ENCODE data around the gene MRPS30. TPM values are rescaled to one million over a fixed set of nuclear protein-coding genes. Genes with fewer than 3 reads are reported as not detected.

The MRPS30 gene
- total RNA-seq, 1 experiment from 2014 or later: 47.2 TPM

- H3K27me3 ChIP-seq (ENCODE audit: control insufficient read depth, insufficient read depth, low read length): no peaks in the 10 kb centered on the region
- intact Hi-C loops (cut with micrococcal nuclease; ENCODE audit: unreplicated experiment): no loop called here
- ChIA-PET POLR2A (no interaction called here), CTCF (no interaction called here)
- TF ChIP-seq REST (IDR thresholded peaks at IDR 0.05; ENCODE audit: insufficient read depth in 1 of 2, low read depth in 2 of 2, low read length in 1 of 2) (no peak), SIN3A (IDR thresholded peaks at IDR 0.05; ENCODE audit: borderline replicate concordance, insufficient read depth, low read depth, low read length) (no peak), CTCF (IDR thresholded peaks at IDR 0.05) (no peak), POLR2AphosphoS5 (IDR thresholded peaks at IDR 0.05; ENCODE audit: low read depth, low read length) (no peak), TCF7L2 (IDR thresholded peaks at IDR 0.05; ENCODE audit: low read depth, low read length) (no peak)
- H3K4me1 ChIP-seq (ENCODE audit: control insufficient read depth, insufficient read depth, low read length): no peaks in the 10 kb centered on the region
- no TSS peak for BruUV-seq (replicated peaks)
- no peak overlapping the region for H3K27ac ChIP-seq (ENCODE audit: low read length)
- in situ Hi-C loops (cut with HindIII; ENCODE audit: low pct_unique_long_range_greater_than_20kb, low sequenced_read_pairs): no loop called here
- no peak for DNase-seq (ENCODE audit: low read depth, low spot score)
- no peaks in the 10 kb centered on the region for H3K36me3 ChIP-seq (ENCODE audit: control insufficient read depth, insufficient read depth, low read length)
- no peaks in the 10 kb centered on the region for H3K9me3 ChIP-seq (ENCODE audit: control insufficient read depth, insufficient read depth, low read depth, low read length)
- no peak for ATAC-seq
- H3K4me3 ChIP-seq (ENCODE audit: low read depth in 2 of 2, low read length in 2 of 2): no peak overlapping the region
These were observed 39.4 kb upstream of the MRPS30 start for GRCh38 chr5:44769200-44769876.

GRCh38 chr5:44769877-44770209 lies 38.9 kb upstream of the MRPS30 start:
- Histone ChIP-seq H3K27ac (ENCODE audit: low read length) (no peak overlapping the region), H3K9me3 (ENCODE audit: control insufficient read depth, insufficient read depth, low read depth, low read length) (no peaks in the 10 kb centered on the region), H3K36me3 (ENCODE audit: control insufficient read depth, insufficient read depth, low read length) (no peaks in the 10 kb centered on the region), H3K4me1 (ENCODE audit: control insufficient read depth, insufficient read depth, low read length) (no peaks in the 10 kb centered on the region), H3K27me3 (ENCODE audit: control insufficient read depth, insufficient read depth, low read length) (no peaks in the 10 kb centered on the region), H3K4me3 (ENCODE audit: low read depth in 2 of 2, low read length in 2 of 2) (no peak overlapping the region)
- intact Hi-C loops (cut with micrococcal nuclease; ENCODE audit: unreplicated experiment): loop anchor here (10.0 kb wide), 1 partner anchor 1105 kb away; no protein-coding TSS in a partner anchor
- BruUV-seq (replicated peaks): no TSS peak
- in situ Hi-C loops (cut with HindIII; ENCODE audit: low pct_unique_long_range_greater_than_20kb, low sequenced_read_pairs): no loop called here
- DNase-seq (ENCODE audit: low read depth, low spot score) (no peak), ATAC-seq (no peak)
- TF ChIP-seq SIN3A (IDR thresholded peaks at IDR 0.05; ENCODE audit: borderline replicate concordance, insufficient read depth, low read depth, low read length) (no peak), TCF7L2 (IDR thresholded peaks at IDR 0.05; ENCODE audit: low read depth, low read length) (no peak), POLR2AphosphoS5 (IDR thresholded peaks at IDR 0.05; ENCODE audit: low read depth, low read length) (no peak), REST (IDR thresholded peaks at IDR 0.05; ENCODE audit: insufficient read depth in 1 of 2, low read depth in 2 of 2, low read length in 1 of 2) (no peak), CTCF (IDR thresholded peaks at IDR 0.05) (no peak)
- CTCF ChIA-PET: no interaction called here
- POLR2A ChIA-PET: no interaction called here
